ENCODE measurements around the gene LINGO1. TPM values are rescaled to one million over a fixed set of nuclear protein-coding genes. Genes with fewer than 3 reads are reported as not detected.

Gene LINGO1
- polyA plus RNA-seq, 1 of the 3 experiments (the other 2 are of a cell fraction), result 0.56 TPM

DNA sequence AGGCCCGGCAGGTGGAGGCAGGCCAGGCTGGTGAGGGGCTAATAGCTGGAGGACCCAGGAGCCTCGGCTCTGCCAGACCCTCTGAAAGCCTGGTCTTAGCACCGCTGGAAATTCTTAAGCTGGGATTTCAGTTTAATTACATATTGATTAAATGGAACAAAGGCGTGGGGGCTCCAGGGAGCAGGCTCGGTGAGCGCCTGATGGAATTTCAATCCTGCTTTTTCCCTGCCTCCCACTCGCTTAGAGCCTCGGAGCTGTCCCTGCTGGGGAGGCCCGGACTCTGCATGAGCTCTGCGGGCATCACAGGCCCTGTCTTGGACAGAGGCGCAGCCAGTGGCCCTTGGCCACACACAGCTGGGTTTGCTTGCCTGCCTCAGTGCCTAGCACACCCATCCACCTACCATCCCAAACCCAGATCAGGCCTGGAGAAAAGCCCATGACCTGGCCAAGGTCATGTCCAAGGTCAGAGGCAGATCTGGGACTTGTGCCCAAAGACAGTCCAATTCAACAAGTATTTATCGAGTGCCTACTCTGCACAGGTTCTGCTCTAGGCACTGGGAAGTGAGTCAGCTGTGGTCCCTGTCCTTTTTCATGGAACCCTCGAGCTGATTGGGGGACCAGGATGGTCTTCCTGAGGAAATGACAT is 40.6 kb downstream of the LINGO1 start:
- no peak overlapping the region for H2AFZ ChIP-seq (ENCODE audit: low read depth)
- H3K27ac ChIP-seq (ENCODE audit: low read depth in 2 of 2, low read length in 1 of 2), result no peak overlapping the region
- H3K9me2 ChIP-seq, result no peaks in the 10 kb centered on the region
- no peak overlapping the region for H3K9ac ChIP-seq
- CTCF ChIA-PET, result interaction anchor here (0.6 to 3.5 kb wide), 2 partner anchors 15 to 42 kb away, joined by 3 to 15 read pairs; no protein-coding TSS in a partner anchor
- no peak overlapping the region for H3K4me3 ChIP-seq (ENCODE audit: low read depth in 2 of 2, low read length in 1 of 2)
- DNase-seq, result no peak
- H3F3A ChIP-seq (replicated peaks; ENCODE audit: insufficient read depth), result no peaks in the 10 kb centered on the region
- H3K9me3 ChIP-seq, result no peaks in the 10 kb centered on the region
- no peak overlapping the region for H3K4me2 ChIP-seq
- no peaks in the 10 kb centered on the region for H3K79me2 ChIP-seq (ENCODE audit: insufficient read depth)
- no peaks in the 10 kb centered on the region for H3K36me3 ChIP-seq (replicated peaks in 1 of 2; ENCODE audit: control insufficient read depth in 1 of 2, insufficient read depth in 2 of 2, low read length in 1 of 2)
- no peak for TF ChIP-seq RFX5 (IDR thresholded peaks at IDR 0.05; ENCODE audit: low read length)
- TF ChIP-seq, protein P1, sequence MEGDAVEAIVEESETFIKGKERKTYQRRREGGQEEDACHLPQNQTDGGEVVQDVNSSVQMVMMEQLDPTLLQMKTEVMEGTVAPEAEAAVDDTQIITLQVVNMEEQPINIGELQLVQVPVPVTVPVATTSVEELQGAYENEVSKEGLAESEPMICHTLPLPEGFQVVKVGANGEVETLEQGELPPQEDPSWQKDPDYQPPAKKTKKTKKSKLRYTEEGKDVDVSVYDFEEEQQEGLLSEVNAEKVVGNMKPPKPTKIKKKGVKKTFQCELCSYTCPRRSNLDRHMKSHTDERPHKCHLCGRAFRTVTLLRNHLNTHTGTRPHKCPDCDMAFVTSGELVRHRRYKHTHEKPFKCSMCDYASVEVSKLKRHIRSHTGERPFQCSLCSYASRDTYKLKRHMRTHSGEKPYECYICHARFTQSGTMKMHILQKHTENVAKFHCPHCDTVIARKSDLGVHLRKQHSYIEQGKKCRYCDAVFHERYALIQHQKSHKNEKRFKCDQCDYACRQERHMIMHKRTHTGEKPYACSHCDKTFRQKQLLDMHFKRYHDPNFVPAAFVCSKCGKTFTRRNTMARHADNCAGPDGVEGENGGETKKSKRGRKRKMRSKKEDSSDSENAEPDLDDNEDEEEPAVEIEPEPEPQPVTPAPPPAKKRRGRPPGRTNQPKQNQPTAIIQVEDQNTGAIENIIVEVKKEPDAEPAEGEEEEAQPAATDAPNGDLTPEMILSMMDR (IDR thresholded peaks at IDR 0.05), result no peak
- TF ChIP-seq YY1 (IDR thresholded peaks at IDR 0.05; ENCODE audit: low read depth), result no peak
- TF ChIP-seq POLR2AphosphoS5 (IDR thresholded peaks at IDR 0.05; ENCODE audit: low read depth, low read length), result no peak
- TF ChIP-seq TAF1 (IDR thresholded peaks at IDR 0.05; ENCODE audit: borderline replicate concordance, low read depth, low read length), result no peak
- no peak for TF ChIP-seq FOXJ3 (CRISPR knock-in tag; IDR thresholded peaks at IDR 0.05)
- TF ChIP-seq REST (IDR thresholded peaks at IDR 0.05; ENCODE audit: low read depth, low read length), result no peak
- TF ChIP-seq MXI1 (IDR thresholded peaks at IDR 0.05; ENCODE audit: low read depth, low read length), result no peak
- no peak for TF ChIP-seq EZH2phosphoT487 (IDR thresholded peaks at IDR 0.05; ENCODE audit: borderline replicate concordance, low read depth)
- no peak for TF ChIP-seq RAD21 (IDR thresholded peaks at IDR 0.05; ENCODE audit: low read length)
- TF ChIP-seq CHD2 (IDR thresholded peaks at IDR 0.05; ENCODE audit: low read length, partially characterized antibody), result no peak
- TF ChIP-seq, protein P2, sequence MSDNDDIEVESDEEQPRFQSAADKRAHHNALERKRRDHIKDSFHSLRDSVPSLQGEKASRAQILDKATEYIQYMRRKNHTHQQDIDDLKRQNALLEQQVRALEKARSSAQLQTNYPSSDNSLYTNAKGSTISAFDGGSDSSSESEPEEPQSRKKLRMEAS (IDR thresholded peaks at IDR 0.05; ENCODE audit: low read depth), result no peak
- no peak for TF ChIP-seq IRF3 (IDR thresholded peaks at IDR 0.05; ENCODE audit: low read depth, low read length)
- no peak for TF ChIP-seq NFIC (IDR thresholded peaks at IDR 0.05; ENCODE audit: borderline replicate concordance)
- TF ChIP-seq, protein P3, sequence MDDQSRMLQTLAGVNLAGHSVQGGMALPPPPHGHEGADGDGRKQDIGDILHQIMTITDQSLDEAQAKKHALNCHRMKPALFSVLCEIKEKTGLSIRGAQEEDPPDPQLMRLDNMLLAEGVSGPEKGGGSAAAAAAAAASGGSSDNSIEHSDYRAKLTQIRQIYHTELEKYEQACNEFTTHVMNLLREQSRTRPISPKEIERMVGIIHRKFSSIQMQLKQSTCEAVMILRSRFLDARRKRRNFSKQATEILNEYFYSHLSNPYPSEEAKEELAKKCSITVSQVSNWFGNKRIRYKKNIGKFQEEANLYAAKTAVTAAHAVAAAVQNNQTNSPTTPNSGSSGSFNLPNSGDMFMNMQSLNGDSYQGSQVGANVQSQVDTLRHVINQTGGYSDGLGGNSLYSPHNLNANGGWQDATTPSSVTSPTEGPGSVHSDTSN (IDR thresholded peaks at IDR 0.05), result no peak
- no peak for TF ChIP-seq FOXM1 (IDR thresholded peaks at IDR 0.05; ENCODE audit: low read depth)
- no peak for TF ChIP-seq FOSL2 (IDR thresholded peaks at IDR 0.05; ENCODE audit: borderline replicate concordance, low read depth)
- no peaks in the 10 kb centered on the region for H3K27me3 ChIP-seq (ENCODE audit: insufficient read depth)
- H4K20me1 ChIP-seq (ENCODE audit: insufficient read depth), result no peaks in the 10 kb centered on the region
- POLR2A ChIA-PET, result no interaction called here
- H3K4me1 ChIP-seq (ENCODE audit: control insufficient read depth in 1 of 2, insufficient read depth in 2 of 2, low read depth in 1 of 2, low read length in 1 of 2), result peaks cover 0 to 9% of the 10 kb centered on the region in 2 experiments; a peak in 1 of 4 replicates
- WGBS (ENCODE audit: low lambda C conversion rate), result 60% methylated on average over 12 of the region's 13 CpGs

Data from SK-N-SH (cell line).